ENCODE data around the gene DHX8. TPM values are rescaled to one million over a fixed set of nuclear protein-coding genes. Genes with fewer than 3 reads are reported as not detected.

DHX8 gene
- total and polyA plus RNA-seq, 7 donors, result 13.4 to 42.5 (median 27.5) TPM

DNA sequence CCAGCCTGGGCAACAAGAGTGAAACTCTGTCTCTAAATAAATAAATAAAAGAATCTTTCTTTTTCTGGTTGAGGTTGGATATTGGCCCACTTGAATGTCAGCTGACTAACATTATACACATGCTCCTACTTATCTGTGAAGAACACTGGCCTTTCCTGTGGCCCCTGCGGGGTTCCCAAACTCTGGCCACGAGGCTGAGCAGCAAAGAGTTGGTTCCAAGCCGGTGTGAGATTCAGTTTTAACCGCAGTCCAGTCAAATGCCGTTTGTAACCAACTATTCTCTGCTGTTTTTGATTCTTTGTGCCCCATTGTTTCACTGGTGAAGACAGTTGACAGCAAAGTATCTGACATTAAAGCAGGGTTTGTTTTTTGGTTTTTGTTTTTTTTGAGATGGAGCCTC, 51.1 kb downstream of the DHX8 start:
- WGBS, 3 donors, result 90 to 94% (median 90%) methylated on average over 5 of the region's 5 CpGs
- intact Hi-C loops (cut with DNase I), result no loop called here

DNA sequence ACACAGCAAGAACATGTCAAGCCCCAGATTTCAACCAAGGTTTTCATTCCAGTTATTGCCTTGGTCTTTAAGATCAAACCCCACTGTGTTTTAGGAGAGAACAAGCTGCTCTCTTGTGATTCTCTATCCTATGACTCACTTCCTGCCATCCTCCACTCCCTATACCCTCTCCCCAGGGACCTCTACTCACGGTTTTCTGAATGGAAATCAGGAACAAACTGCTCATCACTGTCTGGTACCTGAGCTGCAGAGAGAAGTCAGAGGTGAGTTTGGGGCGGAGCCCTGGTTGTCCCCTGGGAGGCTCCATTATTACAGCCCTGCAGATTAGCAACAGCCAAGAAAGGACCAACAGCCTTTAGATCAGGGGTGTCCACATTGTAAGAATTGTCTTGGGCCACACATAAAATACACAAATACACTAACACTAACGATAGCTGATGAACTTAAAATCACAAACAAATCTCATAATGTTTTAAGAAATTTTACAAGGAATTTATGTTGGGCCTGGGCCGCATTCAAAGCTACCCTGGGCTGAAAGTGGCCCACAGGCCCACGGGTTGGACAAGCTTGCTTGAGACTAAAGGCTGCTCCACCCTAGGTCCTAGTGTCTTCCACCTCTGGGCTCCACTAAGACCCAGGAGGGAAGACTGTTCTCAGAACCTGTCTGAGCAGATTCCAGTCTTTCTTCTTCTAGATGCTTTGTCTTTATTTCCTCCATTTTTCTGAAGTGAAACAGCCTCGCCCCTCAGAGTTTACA, 52.6 kb downstream of the DHX8 start:
- TF ChIP-seq, protein P1, sequence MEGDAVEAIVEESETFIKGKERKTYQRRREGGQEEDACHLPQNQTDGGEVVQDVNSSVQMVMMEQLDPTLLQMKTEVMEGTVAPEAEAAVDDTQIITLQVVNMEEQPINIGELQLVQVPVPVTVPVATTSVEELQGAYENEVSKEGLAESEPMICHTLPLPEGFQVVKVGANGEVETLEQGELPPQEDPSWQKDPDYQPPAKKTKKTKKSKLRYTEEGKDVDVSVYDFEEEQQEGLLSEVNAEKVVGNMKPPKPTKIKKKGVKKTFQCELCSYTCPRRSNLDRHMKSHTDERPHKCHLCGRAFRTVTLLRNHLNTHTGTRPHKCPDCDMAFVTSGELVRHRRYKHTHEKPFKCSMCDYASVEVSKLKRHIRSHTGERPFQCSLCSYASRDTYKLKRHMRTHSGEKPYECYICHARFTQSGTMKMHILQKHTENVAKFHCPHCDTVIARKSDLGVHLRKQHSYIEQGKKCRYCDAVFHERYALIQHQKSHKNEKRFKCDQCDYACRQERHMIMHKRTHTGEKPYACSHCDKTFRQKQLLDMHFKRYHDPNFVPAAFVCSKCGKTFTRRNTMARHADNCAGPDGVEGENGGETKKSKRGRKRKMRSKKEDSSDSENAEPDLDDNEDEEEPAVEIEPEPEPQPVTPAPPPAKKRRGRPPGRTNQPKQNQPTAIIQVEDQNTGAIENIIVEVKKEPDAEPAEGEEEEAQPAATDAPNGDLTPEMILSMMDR (IDR thresholded peaks at IDR 0.05), result no peak
- intact Hi-C loops (cut with DNase I), result no loop called here
- H3K4me1 ChIP-seq, result peaks cover 6% of the 10 kb centered on the region
- H3K4me3 ChIP-seq, result no peak overlapping the region
- WGBS, 3 donors, result 74 to 83% (median 76%) methylated on average over 6 of the region's 6 CpGs
- DNase-seq, result no peak
- no peak for ATAC-seq
- no peak overlapping the region for H3K27ac ChIP-seq
- no peaks in the 10 kb centered on the region for H3K36me3 ChIP-seq (ENCODE audit: insufficient read depth in 1 of 2, low read depth in 1 of 2)
- H3K27me3 ChIP-seq (ENCODE audit: insufficient read depth in 3 of 3, low read length in 2 of 3), result no peaks in the 10 kb centered on the region
- no peaks in the 10 kb centered on the region for H3K9me3 ChIP-seq

More for the DNA sequence above, 51.1 kb downstream of the DHX8 start:
- H3K9me3 ChIP-seq, result no peaks in the 10 kb centered on the region
- H3K4me3 ChIP-seq, result no peak overlapping the region
- ATAC-seq, result no peak
- H3K27ac ChIP-seq, result no peak overlapping the region
- TF ChIP-seq, protein P1 (IDR thresholded peaks at IDR 0.05), result no peak
- no peaks in the 10 kb centered on the region for H3K36me3 ChIP-seq (ENCODE audit: insufficient read depth in 1 of 2, low read depth in 1 of 2)
- no peak for DNase-seq
- H3K4me1 ChIP-seq, result peaks cover 21% of the 10 kb centered on the region
- no peaks in the 10 kb centered on the region for H3K27me3 ChIP-seq (ENCODE audit: insufficient read depth in 3 of 3, low read length in 2 of 3)

DNA sequence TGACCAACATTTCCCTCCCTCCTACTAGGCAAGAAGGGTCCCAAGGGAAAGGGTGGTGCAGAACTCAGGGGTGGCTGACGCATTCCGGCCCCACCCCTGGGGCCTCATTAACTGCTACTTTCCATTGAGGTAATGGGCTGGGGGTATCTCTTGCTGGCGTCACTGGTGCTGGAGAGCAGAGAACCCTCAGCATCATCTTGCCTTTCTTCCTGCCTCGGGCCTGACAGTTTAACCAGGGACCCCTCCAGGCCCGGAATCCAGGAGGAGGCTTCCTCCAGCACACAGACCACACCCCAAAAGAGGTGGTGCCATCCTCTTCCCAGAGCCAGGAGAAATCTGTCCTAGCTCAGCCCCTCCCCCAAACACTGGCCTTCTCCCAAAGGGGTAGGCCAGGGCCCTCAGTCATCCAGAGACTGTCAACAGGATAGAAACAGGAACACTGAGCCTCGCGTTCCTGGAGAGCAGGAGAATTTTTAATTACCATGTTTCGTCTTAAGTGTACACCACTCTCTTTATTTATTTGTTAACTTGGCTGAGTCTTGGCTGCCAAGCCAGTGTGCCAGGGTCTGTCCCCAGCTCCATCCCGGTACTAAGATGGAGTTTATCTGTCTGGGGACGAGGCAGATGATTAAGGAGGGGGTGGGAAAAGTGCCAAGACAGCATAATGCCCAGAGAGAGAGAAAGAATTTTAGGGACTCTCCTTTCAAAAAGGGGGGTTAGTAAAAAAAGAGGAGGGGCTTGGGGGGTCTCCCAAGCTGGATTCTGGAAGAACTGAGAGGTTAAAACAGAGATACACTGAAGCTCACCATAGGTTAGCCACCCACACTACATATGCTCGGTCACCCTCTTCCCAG, 57.3 kb downstream of the DHX8 start:
- no peaks in the 10 kb centered on the region for H3K36me3 ChIP-seq (ENCODE audit: insufficient read depth in 1 of 2, low read depth in 1 of 2)
- ATAC-seq, result no peak
- intact Hi-C loops (cut with DNase I), result no loop called here
- H3K27ac ChIP-seq, result no peak overlapping the region
- H3K4me3 ChIP-seq, result no peak overlapping the region
- peaks cover 0 to 17% (median 4%) of the 10 kb centered on the region in 3 donors for H3K27me3 ChIP-seq (ENCODE audit: insufficient read depth in 3 of 3, low read length in 2 of 3)
- DNase-seq, result no peak
- H3K9me3 ChIP-seq, result no peaks in the 10 kb centered on the region
- H3K4me1 ChIP-seq, result no peaks in the 10 kb centered on the region
- TF ChIP-seq, protein P1 (IDR thresholded peaks at IDR 0.05), result no peak
- 62 to 67% (median 63%) methylated on average over 11 of the region's 11 CpGs for WGBS, 3 donors

DNA sequence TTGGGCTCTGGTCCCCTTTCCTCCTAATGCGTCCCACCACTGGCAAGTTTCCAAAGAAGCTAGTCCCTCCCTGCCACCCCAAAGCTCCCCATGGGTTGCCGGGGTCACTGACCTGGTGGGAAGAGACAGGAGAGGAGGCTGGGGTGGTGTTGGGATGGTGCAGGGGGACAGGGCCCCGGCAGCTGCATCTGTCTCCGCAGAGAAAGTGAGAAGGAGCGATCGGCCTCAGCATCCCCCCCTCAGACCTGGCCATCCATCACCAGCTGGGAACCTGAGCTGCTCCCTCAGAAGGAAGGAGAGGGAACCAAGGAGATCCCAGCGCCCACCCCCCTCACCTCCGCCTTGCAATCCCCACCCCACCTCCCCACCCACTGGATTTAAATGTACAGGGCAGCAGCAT, 59.1 kb downstream of the DHX8 start:
- H3K27me3 ChIP-seq (ENCODE audit: insufficient read depth in 3 of 3, low read length in 2 of 3), result peaks cover 0 to 23% (median 8%) of the 10 kb centered on the region in 3 donors
- DNase-seq (no peak), ATAC-seq (no peak)
- no peak overlapping the region for H3K27ac ChIP-seq
- WGBS, 3 donors, result 83 to 84% (median 83%) methylated on average over 8 of the region's 8 CpGs
- intact Hi-C loops (cut with DNase I), result no loop called here
- H3K36me3 ChIP-seq (ENCODE audit: insufficient read depth in 1 of 2, low read depth in 1 of 2), result no peaks in the 10 kb centered on the region
- TF ChIP-seq, protein P1 (IDR thresholded peaks at IDR 0.05), result no peak
- H3K9me3 ChIP-seq, result no peaks in the 10 kb centered on the region
- H3K4me3 ChIP-seq, result no peak overlapping the region
- peaks cover 8% of the 10 kb centered on the region for H3K4me1 ChIP-seq

Measured in psoas muscle (tissue), 8 donors.